LoVo (cell line): ENCODE measurements around the gene CD55.

Source experiments
- DNase-seq: peaks from one replicate; pipeline ENCODE4 v3.0.0-alpha.2; 2016; ENCODE audit warnings: low spot score

CD55 gene

DNA sequence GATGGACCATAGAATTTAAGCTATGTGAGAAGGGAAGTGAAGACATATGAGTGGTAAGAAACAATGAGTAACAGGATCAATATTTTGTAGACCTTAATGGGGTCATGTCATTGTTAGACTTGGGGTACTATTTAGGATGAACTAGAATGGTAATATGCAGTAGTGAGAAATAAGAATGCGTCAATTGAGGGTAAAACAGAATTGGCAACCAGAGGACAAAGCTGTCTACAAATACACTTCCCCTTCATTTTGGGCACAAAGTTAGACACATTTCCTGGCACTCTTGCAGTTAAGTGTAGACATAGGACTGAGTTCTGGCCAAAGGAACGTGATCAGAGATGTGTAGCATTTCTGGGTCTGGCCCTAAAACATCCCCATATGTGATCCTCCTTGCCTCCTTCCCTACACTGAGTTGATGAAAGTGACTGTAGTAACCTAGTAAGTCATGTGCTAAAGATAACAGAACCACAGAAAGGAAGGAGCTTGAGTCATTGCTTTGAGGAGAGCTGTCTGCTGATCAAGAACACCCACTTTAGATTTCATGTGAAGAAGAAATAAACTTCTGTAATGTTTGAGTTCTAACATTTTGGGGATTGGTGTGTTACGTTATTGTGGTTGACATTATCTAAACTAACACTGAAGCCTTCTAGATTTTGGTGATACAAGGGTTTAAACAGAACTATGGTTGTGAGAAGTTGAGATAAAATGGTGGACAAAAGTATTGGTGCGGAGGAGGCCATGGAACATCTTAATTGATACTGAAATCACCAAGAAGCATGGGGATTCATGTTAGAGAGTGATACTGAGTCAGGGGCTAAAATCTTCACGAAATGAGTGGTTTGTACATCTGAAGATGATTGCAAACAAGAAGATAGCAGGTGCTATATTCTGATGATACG, 41.7 kb downstream of the CD55 start:
- DNase-seq: no peak

DNA sequence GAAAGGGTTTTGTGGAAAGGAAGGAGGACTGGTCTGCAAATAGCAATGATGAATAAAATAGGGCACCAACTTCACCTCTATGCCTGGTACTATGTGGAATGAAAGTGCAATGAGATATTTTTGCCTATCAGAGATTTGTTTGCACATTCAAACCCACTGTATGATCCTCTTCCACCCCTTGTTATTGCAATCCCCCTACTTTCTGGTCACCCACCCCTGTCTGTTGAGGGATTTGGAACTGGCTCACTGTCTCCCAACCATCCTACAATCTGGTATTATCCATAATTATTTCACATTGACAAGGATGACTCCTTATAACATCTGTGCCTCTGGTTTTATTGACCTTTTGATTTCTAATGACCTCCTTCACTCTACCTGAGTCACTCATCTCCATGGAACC, 42.4 kb downstream of the CD55 start:
- DNase-seq: no peak

DNA sequence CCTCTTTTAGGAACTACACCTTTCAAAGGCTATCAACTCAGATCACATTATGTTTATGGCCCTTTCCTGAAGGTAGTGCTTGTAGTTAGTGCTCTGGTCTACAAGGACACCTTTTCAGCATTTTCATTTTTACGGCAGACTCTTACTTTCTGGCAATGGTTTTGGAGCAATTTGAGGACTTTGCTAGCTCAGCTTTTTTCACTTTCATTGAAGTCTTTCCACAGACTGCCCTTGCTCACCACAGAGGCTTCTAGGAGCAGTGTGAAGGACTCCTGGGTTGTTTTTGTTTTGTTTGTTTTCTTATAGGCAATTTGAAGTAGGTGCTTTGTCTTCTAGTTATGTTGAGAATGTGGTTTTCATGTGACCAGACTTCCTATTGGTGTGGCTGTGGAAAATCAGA, 43.1 kb downstream of the CD55 start:
- DNase-seq: no peak

DNA sequence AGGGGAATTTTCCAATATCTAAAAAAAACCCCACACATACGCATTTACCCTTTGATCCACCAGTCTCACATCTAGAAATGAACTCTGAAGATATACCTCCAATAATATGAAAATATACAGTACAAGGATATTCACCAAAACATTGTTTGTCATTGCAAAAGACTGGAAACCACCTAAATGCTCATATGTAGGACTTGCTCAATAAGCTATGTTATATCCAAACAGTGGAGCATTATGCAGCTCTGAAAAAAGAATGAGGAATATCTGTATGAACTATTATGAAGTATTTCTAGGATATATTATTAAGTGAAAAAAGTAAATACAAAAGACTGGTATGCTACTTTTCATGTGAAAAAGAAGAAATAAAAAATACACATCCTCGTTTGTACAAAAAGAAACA, 43.6 kb downstream of the CD55 start:
- DNase-seq: no peak

DNA sequence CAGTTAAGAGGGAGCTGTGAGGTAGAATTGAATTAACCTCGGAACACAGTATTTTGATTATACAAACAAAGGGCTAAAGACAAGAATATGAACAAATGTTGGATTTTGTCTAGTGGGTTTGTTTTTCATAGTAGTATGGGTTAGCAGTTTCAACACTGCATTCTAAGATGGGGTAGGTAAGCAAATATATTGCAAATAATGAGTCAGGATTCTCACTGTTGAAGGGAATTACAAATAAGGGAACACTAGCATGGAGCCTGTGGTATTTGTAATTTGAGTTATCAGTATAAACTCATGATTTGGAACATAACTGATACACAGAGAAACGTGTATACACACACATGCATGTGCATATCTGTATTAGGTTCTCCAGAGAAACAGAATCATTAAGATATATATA, 44.5 kb downstream of the CD55 start:
- DNase-seq: no peak

DNA sequence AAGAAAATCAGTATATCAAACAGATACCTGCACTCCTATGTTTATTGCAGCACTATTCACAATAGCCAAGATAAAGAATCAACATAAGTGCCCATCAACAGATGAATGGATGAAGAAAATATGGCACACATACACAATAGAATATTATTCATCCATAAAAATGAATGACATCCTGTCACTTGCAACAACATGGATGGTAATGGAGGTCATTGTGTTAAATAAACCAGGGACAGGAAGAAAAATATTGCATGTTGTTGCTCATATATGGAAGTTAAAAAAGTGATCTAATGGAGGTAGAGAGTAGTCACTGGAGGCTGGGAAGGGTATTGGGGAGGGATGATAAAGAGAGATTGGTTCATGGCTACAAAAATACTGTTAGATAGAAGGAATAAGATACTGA, 67.2 kb downstream of the CD55 start:
- DNase-seq: no peak

DNA sequence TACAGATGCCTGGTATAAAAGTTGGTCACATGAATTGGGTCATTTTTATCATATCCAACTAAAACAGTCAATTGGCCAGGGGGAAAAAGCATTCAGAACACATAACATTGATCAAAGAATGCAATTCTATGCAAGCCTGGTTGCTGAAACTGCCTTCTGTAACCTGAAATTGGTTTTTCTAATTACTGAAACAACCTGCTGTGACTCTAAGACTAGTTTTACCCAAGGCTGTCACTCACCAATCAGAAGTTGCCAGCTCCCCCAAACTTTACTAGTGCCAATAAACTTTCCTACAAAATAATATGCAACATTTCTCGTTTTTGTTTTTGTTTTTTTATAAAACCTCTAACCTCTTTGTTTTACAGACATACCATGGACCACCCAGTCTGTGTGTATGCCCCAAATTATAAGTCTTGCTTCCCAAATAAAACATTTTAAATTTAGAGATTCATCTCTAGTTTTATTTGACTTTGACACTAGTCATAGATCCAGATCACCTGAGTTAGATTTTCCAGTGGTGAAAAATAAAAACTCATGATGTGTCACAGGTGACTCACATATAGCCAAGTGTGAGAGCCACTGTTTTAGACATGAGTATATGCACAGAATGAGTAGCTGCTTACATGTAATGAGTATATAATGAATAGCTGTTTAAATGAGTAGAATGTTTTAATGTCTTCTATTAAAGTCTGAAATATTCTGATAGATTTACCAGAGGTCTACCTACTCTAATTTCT, 68.4 kb downstream of the CD55 start:
- peak; percentile 43 for DNase-seq

DNA sequence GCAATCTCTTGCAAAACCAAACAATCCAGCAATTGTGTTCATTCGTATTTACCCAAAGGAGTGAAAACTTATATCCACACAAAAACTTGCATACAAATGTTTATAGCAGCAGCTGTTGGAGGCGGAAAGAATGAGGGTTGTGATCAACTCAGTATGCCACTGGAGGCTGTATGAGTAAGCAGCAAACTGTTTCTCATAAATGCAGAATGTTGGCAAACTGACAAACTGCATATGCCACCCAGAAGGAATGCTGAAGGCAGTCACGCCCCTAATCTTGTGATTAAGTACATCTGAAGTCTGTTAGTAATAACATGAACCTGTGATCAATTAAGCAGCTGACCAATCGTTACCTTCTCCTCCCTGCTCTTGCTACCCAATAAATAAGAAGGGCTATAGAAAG, 72.1 kb downstream of the CD55 start:
- peak; percentile 70 for DNase-seq

DNA sequence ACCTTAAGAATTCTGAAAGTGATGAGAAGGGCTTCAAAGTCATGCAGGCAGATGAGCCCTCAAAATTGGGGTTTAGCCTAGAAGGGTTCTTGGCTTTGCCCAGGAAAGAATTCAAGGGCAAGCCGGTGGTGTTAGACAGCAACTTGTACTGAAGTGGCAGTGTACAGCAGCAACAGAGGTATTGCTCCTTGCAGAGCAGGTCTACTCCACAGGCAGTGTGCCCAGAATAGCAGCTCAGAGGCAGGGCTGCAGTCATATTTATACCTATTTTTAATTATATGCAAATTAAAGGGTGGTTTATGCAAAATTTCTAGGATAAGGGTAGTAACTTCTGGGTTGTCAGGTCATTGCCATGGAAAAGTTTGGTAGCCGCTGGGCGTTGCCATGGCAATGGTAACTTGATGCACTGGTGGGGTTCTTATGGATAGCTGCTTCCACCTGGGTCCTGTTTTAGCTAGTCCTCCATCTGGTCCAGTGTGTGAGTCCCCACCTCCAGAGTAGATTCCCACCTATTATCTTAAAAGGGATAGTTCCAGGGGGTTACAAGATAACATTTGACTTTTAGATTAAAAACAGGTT, 74.8 kb downstream of the CD55 start:
- no peak for DNase-seq

DNA sequence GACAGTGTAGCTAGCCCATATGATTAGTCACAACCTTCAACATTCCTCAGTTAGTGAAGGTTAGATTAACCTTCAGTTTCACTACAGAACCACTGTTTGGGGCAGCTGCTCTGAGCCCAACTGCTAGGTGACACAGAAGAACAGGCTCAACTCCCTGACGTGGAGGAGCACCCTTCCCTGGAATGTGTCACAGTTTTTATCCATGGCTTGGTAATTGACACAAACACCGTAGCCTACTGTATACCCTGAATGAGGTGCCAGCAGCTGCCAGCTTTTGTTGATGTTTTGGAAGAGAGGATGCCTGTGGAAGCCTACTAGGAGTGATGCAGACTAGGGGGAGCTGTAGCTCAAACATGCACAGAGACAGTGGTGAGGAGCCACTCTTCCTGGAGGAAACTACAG, 76.0 kb downstream of the CD55 start:
- no peak for DNase-seq

DNA sequence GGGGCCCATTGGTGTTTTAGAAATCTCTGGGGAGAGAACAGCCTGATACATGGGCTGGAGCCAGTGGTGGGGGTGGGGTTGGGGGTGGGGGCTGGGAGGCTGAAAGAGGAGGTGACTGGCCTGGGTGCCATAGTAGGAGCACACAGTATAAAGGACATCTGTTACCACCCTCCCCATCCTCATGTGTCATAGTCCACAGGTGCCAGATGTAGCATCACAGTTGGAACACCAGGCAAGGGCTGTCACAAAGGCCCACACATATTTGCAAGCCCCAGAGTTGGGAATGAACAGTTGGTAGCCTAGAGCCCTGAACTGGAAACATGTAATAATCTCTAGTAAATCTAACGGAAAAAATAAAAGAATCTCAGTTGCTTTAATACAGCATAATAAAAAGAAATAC, 77.5 kb downstream of the CD55 start:
- no peak for DNase-seq

DNA sequence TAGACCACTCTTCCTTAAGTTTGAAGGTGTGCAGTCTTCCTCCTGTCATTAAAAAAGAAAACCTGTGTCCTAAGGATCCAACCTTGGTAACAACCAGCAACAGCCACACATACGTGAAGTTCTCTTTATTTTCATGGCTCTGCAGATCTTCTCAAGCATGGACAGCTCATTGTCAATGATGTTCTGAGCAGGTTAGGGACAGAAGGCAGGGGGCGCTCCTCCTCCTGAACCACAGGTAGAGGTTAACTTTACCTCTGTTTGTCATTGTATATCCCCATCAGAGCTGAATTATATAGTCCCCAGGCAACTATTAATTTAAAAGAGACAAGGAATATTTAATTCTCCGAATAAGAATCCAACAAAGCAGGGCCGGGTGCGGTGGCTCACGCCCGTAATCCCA, 80.1 kb downstream of the CD55 start:
- no peak for DNase-seq

DNA sequence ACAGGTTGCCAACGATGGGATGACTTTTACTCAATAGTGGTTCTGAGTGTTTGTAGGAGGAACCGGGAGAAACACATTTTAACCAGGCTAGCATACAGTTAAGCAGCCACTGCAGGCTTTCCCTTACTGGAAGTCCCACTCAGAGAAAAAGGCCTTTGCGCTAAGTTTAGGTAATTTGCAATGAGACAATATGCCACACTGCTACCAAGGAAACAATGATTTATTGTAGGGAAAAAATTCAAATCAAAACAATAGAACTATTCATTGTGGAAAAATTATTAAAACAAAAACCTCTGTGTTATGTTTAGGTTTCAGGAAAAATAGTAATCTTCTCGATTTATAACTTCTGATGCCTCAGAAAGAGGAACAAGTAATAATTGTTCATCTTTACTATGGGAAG, 81.3 kb downstream of the CD55 start:
- no peak for DNase-seq

DNA sequence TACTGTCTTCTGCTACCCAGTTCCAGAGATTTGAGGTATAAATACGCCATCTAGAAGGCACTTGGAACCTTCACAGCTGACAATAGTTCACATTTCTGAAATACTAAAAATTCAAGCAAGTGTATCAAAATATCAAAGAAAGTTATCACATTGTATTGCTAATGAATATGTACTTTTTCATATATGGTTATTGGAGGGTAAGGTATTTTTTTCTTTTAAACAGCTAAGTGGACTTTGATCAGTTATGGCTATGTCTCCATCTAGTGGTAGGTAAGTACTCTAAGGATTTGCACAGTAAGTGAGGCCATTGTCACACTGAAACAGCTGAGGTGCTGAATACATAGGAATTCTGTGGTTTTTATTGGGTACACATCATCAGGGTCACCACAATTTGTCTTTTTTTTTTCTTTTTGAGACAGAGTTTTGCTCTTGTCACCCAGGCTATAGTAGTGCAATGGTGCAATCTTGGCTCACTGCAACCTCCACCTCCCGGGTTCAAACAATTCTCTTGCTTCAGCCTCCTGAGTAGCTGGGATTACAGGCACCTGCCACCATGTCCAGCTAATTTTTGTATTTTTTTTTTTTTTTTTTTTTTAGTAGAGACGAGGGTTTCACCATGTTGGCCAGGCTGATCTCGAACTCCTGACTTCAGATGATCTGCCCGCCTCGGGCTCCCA, 83.5 kb downstream of the CD55 start:
- DNase-seq: peak; percentile 79

DNA sequence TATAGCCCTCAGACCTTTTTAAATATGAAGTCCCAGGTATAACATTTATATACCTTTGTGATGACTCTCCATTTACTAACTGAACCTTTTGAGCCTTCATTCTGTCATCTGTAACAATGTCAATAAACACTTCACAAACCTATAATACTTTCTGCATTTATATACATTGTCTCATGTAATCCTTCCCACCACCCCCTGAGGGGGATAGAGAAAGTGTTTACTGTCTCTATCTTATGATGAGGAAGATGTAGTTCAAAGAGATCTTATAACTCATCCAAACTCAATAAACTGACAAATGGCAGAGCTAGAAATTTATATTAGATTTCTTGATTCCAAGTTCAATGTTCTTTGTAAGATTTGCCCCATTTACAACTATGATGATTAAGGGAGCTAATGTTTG, 84.3 kb downstream of the CD55 start:
- no peak for DNase-seq

DNA sequence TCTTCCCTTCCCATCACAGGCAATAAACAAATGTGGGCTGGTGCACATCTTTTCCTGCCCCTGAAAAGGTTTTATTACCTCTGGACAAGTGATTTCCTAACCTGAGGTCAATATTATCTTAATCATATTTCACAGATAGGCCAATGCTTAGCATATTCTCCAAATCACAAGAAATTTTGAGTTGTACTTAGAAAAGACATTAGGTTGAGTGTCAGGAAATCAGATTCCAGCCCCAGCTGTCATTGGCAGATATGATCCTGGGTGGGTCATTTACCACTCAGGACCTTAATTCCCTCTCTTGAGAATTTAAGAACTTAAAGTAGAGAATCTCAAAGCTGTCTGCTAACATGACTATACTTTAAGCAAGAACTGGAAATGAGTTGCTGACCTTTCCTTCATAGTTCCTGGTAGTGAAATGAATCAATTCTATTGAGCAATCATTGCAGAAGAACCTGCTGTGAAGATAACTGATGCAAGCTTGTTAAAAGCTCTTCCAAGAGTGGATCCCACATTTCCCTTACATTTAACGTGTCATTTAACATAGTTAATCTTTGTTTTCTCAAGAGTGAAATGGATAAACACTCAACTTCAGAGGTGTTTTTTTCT, 86.3 kb downstream of the CD55 start:
- DNase-seq: no peak
